ENCODE measurements around the gene GABRB1.
"Not testable (repeated sequence)": the region's sequence is repeated elsewhere in the genome, so short reads cannot be mapped to it uniquely, and the experiment has no call there.

Gene GABRB1

GRCh38 chr4:47213106-47213505 is 181.7 kb downstream of the GABRB1 start:
- no peak for DNase-seq (ENCODE audit: low read depth)

- DNase-seq (ENCODE audit: low read depth) = no peak
Measured at GRCh38 chr4:47213539-47213938, 182.2 kb downstream of the GABRB1 start.

- no peak for DNase-seq (ENCODE audit: low read depth)
Measured at GRCh38 chr4:47213971-47214370, 182.6 kb downstream of the GABRB1 start.

- DNase-seq (ENCODE audit: low read depth) = no peak
Measured at GRCh38 chr4:47215759-47216158, 184.4 kb downstream of the GABRB1 start.

- no peak for DNase-seq (ENCODE audit: low read depth)
Measured at GRCh38 chr4:47217291-47217690, 185.9 kb downstream of the GABRB1 start.

GRCh38 chr4:47217884-47218283 is 186.5 kb downstream of the GABRB1 start:
- no peak for DNase-seq (ENCODE audit: low read depth)

- no peak for DNase-seq (ENCODE audit: low read depth)
Measured at GRCh38 chr4:47218631-47219030, 187.3 kb downstream of the GABRB1 start.

- DNase-seq (ENCODE audit: low read depth) = no peak
Measured at GRCh38 chr4:47219586-47219985, 188.2 kb downstream of the GABRB1 start.

- DNase-seq (ENCODE audit: low read depth) = no peak
Measured at GRCh38 chr4:47221721-47222120, 190.4 kb downstream of the GABRB1 start.

- no peak for DNase-seq (ENCODE audit: low read depth)
Measured at GRCh38 chr4:47222276-47222675, 190.9 kb downstream of the GABRB1 start.

GRCh38 chr4:47224361-47224760 is 193.0 kb downstream of the GABRB1 start:
- DNase-seq (ENCODE audit: low read depth) = no peak

- DNase-seq (ENCODE audit: low read depth) = no peak
Measured at GRCh38 chr4:47235721-47236120, 204.4 kb downstream of the GABRB1 start.

GRCh38 chr4:47238667-47239066 is 207.3 kb downstream of the GABRB1 start:
- no peak for DNase-seq (ENCODE audit: low read depth)

GRCh38 chr4:47239649-47240048 is 208.3 kb downstream of the GABRB1 start:
- DNase-seq (ENCODE audit: low read depth) = no peak

- DNase-seq (ENCODE audit: low read depth) = no peak
Measured at GRCh38 chr4:47251348-47252135, 220.2 kb downstream of the GABRB1 start.

- no peak for DNase-seq (ENCODE audit: low read depth)
Measured at GRCh38 chr4:47263721-47264120, 232.4 kb downstream of the GABRB1 start.

GRCh38 chr4:47270201-47270888 is 239.0 kb downstream of the GABRB1 start:
- no peak for DNase-seq (ENCODE audit: low read depth)

GRCh38 chr4:47271291-47271690 is 239.9 kb downstream of the GABRB1 start:
- DNase-seq (ENCODE audit: low read depth) = no peak

- no peak for DNase-seq (ENCODE audit: low read depth)
Measured at GRCh38 chr4:47274901-47275300, 243.5 kb downstream of the GABRB1 start.

- no peak for DNase-seq (ENCODE audit: low read depth)
Measured at GRCh38 chr4:47275595-47275994, 244.2 kb downstream of the GABRB1 start.

- DNase-seq (ENCODE audit: low read depth) = no peak
Measured at GRCh38 chr4:47278631-47279030, 247.3 kb downstream of the GABRB1 start.

GRCh38 chr4:47287735-47288134 is 256.4 kb downstream of the GABRB1 start:
- DNase-seq (ENCODE audit: low read depth) = no peak

- DNase-seq (ENCODE audit: low read depth) = no peak
Measured at GRCh38 chr4:47289805-47290204, 258.4 kb downstream of the GABRB1 start.

- DNase-seq (ENCODE audit: low read depth) = not testable (repeated sequence)
Measured at GRCh38 chr4:47290873-47291272, 259.5 kb downstream of the GABRB1 start.
